Measurements from ENCODE around the gene LAMA3. TPM values are rescaled to one million over a fixed set of nuclear protein-coding genes. Genes with fewer than 3 reads are reported as not detected.

LAMA3 gene
- total RNA-seq, 1 donor: 8.3 TPM

DNA sequence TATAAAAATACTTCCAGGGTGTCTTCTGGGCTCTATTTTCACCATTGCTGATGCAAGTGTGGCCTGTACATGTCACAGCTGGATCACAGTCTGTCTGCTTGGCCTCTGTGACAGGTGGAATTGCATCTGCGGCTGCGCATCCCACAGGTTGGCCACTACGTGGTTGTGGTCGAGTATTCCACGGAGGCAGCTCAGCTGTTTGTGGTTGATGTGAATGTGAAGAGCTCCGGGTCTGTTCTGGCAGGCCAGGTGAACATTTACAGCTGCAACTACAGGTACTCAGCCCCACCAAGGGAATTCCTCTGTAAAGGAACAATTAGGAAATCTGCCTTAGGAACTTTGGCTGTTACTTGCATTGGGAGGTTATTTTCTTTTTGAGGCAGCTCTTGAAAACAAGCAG, 144.5 kb downstream of the LAMA3 start:
- H3K4me1 ChIP-seq (ENCODE audit: insufficient read depth, low read length): peaks cover 22% of the 10 kb centered on the region
- DNase-seq (ENCODE audit: insufficient read length, low spot score, missing footprints): no peak

DNA sequence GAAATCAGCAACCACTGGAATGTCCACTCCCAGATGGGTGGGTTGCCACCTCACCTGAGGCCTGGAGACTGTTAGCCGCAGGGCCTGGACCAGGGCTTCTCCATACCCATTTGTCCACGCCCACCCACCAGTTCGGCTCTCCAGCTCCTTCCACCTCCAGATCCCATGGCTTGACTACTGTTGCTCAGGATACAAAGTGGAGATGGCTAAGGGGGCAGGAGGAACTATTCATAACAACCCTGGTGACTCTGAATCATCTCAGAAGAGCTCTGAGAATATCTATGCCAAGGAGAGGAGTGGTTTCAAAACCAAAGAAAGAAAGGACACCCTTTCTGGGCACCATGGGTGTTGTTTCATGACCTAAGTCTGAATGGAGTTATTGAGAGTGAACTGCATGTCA, 145.8 kb downstream of the LAMA3 start:
- Histone ChIP-seq H3K27ac (ENCODE audit: low read depth, low read length) (peak overlapping the region; percentile 24), H2AFZ (ENCODE audit: low read length) (no peak overlapping the region), H3K9me3 (ENCODE audit: low read depth, low read length) (no peaks in the 10 kb centered on the region), H3K36me3 (ENCODE audit: insufficient read depth, low read length) (no peaks in the 10 kb centered on the region), H3K4me2 (ENCODE audit: insufficient read depth, low read length) (peak overlapping the region; percentile 3), H3K27me3 (ENCODE audit: insufficient read depth, low read length) (no peaks in the 10 kb centered on the region), H4K20me1 (ENCODE audit: insufficient read depth, low read length) (no peaks in the 10 kb centered on the region), H3K4me1 (ENCODE audit: insufficient read depth, low read length) (peaks cover 31% of the 10 kb centered on the region), H3K79me2 (ENCODE audit: insufficient read depth, low read length) (no peaks in the 10 kb centered on the region), H3K4me3 (ENCODE audit: insufficient read depth, low read length) (no peak overlapping the region)
- no peak for DNase-seq (ENCODE audit: insufficient read length, low spot score, missing footprints)
- TF ChIP-seq, protein P1, sequence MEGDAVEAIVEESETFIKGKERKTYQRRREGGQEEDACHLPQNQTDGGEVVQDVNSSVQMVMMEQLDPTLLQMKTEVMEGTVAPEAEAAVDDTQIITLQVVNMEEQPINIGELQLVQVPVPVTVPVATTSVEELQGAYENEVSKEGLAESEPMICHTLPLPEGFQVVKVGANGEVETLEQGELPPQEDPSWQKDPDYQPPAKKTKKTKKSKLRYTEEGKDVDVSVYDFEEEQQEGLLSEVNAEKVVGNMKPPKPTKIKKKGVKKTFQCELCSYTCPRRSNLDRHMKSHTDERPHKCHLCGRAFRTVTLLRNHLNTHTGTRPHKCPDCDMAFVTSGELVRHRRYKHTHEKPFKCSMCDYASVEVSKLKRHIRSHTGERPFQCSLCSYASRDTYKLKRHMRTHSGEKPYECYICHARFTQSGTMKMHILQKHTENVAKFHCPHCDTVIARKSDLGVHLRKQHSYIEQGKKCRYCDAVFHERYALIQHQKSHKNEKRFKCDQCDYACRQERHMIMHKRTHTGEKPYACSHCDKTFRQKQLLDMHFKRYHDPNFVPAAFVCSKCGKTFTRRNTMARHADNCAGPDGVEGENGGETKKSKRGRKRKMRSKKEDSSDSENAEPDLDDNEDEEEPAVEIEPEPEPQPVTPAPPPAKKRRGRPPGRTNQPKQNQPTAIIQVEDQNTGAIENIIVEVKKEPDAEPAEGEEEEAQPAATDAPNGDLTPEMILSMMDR (IDR thresholded peaks at IDR 0.05; ENCODE audit: extremely low read depth, low read depth, low read length): no peak

More for the DNA sequence above, 144.5 kb downstream of the LAMA3 start:
- H3K36me3 ChIP-seq (ENCODE audit: insufficient read depth, low read length): no peaks in the 10 kb centered on the region
- H2AFZ ChIP-seq (ENCODE audit: low read length): no peak overlapping the region
- H4K20me1 ChIP-seq (ENCODE audit: insufficient read depth, low read length): no peaks in the 10 kb centered on the region
- no peaks in the 10 kb centered on the region for H3K9me3 ChIP-seq (ENCODE audit: low read depth, low read length)
- H3K79me2 ChIP-seq (ENCODE audit: insufficient read depth, low read length): no peaks in the 10 kb centered on the region
- H3K4me2 ChIP-seq (ENCODE audit: insufficient read depth, low read length): no peak overlapping the region
- H3K27ac ChIP-seq (ENCODE audit: low read depth, low read length): no peak overlapping the region
- no peaks in the 10 kb centered on the region for H3K27me3 ChIP-seq (ENCODE audit: insufficient read depth, low read length)
- H3K4me3 ChIP-seq (ENCODE audit: insufficient read depth, low read length): no peak overlapping the region
- TF ChIP-seq, protein P1 (IDR thresholded peaks at IDR 0.05; ENCODE audit: extremely low read depth, low read depth, low read length): no peak

DNA sequence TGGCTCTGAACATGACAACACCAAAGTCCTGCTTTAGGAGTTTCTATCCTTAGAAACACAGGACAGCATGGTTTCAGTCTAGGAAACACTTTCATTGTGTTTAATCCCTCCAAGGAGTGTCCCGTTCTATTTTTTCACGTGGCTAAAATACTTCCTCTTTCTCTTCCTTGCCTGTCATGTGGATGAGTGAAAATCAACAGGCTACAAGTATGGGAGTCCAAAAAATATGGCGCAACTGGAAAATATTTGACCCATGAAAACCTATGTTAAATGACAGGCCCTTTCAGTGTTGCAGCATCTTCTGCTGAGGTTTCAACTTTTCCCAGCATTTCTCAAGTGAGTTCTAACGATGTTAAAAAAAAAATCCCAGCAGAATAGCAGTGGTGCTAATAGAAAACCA, 146.3 kb downstream of the LAMA3 start:
- Histone ChIP-seq H3K27me3 (ENCODE audit: insufficient read depth, low read length) (no peaks in the 10 kb centered on the region), H3K9me3 (ENCODE audit: low read depth, low read length) (no peaks in the 10 kb centered on the region), H3K4me1 (ENCODE audit: insufficient read depth, low read length) (peaks cover 31% of the 10 kb centered on the region), H3K4me2 (ENCODE audit: insufficient read depth, low read length) (peak overlapping the region; percentile 3), H2AFZ (ENCODE audit: low read length) (no peak overlapping the region), H4K20me1 (ENCODE audit: insufficient read depth, low read length) (no peaks in the 10 kb centered on the region), H3K36me3 (ENCODE audit: insufficient read depth, low read length) (no peaks in the 10 kb centered on the region), H3K27ac (ENCODE audit: low read depth, low read length) (peak overlapping the region; percentile 24), H3K4me3 (ENCODE audit: insufficient read depth, low read length) (no peak overlapping the region), H3K79me2 (ENCODE audit: insufficient read depth, low read length) (no peaks in the 10 kb centered on the region)
- TF ChIP-seq, protein P1 (IDR thresholded peaks at IDR 0.05; ENCODE audit: extremely low read depth, low read depth, low read length): no peak
- no peak for DNase-seq (ENCODE audit: insufficient read length, low spot score, missing footprints)

DNA sequence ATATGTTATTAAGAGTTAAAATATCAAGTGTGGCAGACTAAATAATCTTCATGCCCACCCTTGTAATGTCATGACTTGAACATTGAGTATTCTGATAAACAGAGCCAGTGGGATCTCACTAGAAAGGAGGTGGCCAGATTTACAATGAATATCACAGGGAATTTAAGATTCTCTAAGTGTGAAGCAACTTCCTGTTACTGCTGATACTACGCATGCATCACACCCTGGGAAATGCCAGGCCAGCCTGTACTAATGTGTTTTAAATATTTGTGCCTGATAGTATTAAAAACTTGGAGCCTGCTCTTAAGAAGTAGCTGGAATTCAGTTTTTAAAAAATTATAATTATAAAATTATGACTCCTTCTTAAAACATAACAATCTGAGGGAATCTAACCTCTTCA, 148.3 kb downstream of the LAMA3 start:
- TF ChIP-seq, protein P1 (IDR thresholded peaks at IDR 0.05; ENCODE audit: extremely low read depth, low read depth, low read length): no peak
- Histone ChIP-seq H3K4me3 (ENCODE audit: insufficient read depth, low read length) (no peak overlapping the region), H3K27ac (ENCODE audit: low read depth, low read length) (peak overlapping the region; percentile 90), H3K4me2 (ENCODE audit: insufficient read depth, low read length) (no peak overlapping the region), H3K9me3 (ENCODE audit: low read depth, low read length) (no peaks in the 10 kb centered on the region), H2AFZ (ENCODE audit: low read length) (no peak overlapping the region), H3K79me2 (ENCODE audit: insufficient read depth, low read length) (no peaks in the 10 kb centered on the region), H3K27me3 (ENCODE audit: insufficient read depth, low read length) (no peaks in the 10 kb centered on the region), H3K4me1 (ENCODE audit: insufficient read depth, low read length) (peaks cover 31% of the 10 kb centered on the region), H4K20me1 (ENCODE audit: insufficient read depth, low read length) (no peaks in the 10 kb centered on the region), H3K36me3 (ENCODE audit: insufficient read depth, low read length) (no peaks in the 10 kb centered on the region)
- DNase-seq (ENCODE audit: insufficient read length, low spot score, missing footprints): no peak
